ENCODE results near the gene NRTN.
"Not testable (repeated sequence)": the region's sequence is repeated elsewhere in the genome, so short reads cannot be mapped to it uniquely, and the experiment has no call there.

Gene NRTN

GRCh38 chr19:5874496-5874895 lies 69.6 kb downstream of the NRTN start:
- not testable (repeated sequence) for H3K36me3 ChIP-seq (ENCODE audit: control insufficient read depth, insufficient read depth, low read length); DNase-seq (ENCODE audit: low read depth, low spot score); H3K4me3 ChIP-seq (ENCODE audit: low read length); H3K9me3 ChIP-seq (ENCODE audit: control insufficient read depth, insufficient read depth, low read length); H3K27ac ChIP-seq (ENCODE audit: low read length); H3K27me3 ChIP-seq (ENCODE audit: control insufficient read depth, insufficient read depth, low read length); H3K4me1 ChIP-seq (ENCODE audit: control insufficient read depth, insufficient read depth, low read length)
- no CpG with 5 or more reads among the region's 7 CpGs for WGBS (ENCODE audit: insufficient coverage, insufficient read length)

GRCh38 chr19:5877427-5877826 lies 72.6 kb downstream of the NRTN start:
- H3K27me3 ChIP-seq (ENCODE audit: control insufficient read depth, insufficient read depth, low read length) = no peaks in the 10 kb centered on the region
- no peak for DNase-seq (ENCODE audit: low read depth, low spot score)
- H3K36me3 ChIP-seq (ENCODE audit: control insufficient read depth, insufficient read depth, low read length) = no peaks in the 10 kb centered on the region
- H3K4me3 ChIP-seq (ENCODE audit: low read length) = no peak overlapping the region
- no peak overlapping the region for H3K27ac ChIP-seq (ENCODE audit: low read length)
- H3K4me1 ChIP-seq (ENCODE audit: control insufficient read depth, insufficient read depth, low read length) = no peaks in the 10 kb centered on the region
- no peaks in the 10 kb centered on the region for H3K9me3 ChIP-seq (ENCODE audit: control insufficient read depth, insufficient read depth, low read length)
- no CpG with 5 or more reads among the region's 8 CpGs for WGBS (ENCODE audit: insufficient coverage, insufficient read length)

GRCh38 chr19:5877882-5878281 lies 73.0 kb downstream of the NRTN start:
- Histone ChIP-seq H3K4me3 (ENCODE audit: low read length) (no peak overlapping the region), H3K36me3 (ENCODE audit: control insufficient read depth, insufficient read depth, low read length) (no peaks in the 10 kb centered on the region), H3K9me3 (ENCODE audit: control insufficient read depth, insufficient read depth, low read length) (no peaks in the 10 kb centered on the region), H3K27ac (ENCODE audit: low read length) (no peak overlapping the region), H3K27me3 (ENCODE audit: control insufficient read depth, insufficient read depth, low read length) (no peaks in the 10 kb centered on the region), H3K4me1 (ENCODE audit: control insufficient read depth, insufficient read depth, low read length) (no peaks in the 10 kb centered on the region)
- no CpG with 5 or more reads among the region's 9 CpGs for WGBS (ENCODE audit: insufficient coverage, insufficient read length)
- no peak for DNase-seq (ENCODE audit: low read depth, low spot score)

Measured in iPS DF 6.9 (cell line).